ELR (cell line): ENCODE measurements around the gene CD81.

Experiments
- DNase-seq: peaks from one replicate; pipeline ENCODE4 v3.0.0-alpha.2; 2015; ENCODE audit warnings: low read depth

CD81 gene

DNA sequence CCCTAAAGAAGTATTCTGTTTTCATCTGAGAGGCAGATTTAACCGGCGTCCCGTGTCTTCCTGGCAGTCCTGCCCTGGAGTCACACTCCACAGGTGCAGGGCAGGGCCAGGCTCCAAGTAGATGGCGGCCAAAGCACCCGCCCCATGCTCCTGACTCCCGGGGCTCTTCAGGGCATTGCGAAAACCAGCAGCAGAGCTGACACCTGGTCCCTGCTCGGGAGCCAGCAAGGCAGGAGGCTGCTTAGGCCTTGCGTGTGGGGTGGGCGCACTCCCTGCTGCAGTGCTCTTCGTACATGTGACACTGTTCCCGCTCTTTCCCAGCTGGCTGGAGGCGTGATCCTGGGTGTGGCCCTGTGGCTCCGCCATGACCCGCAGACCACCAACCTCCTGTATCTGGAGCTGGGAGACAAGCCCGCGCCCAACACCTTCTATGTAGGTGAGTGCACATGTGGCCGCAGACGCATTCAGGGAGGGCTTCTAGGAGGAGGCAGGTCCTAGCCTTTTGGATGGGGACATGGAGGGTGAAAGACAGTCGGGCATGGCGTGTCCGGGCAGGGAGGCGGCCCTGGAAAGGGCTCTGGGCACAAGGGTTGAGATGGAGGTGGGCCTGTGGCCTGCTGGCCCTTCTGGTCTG, 13.1 kb downstream of the CD81 start:
- DNase-seq = no peak

DNA sequence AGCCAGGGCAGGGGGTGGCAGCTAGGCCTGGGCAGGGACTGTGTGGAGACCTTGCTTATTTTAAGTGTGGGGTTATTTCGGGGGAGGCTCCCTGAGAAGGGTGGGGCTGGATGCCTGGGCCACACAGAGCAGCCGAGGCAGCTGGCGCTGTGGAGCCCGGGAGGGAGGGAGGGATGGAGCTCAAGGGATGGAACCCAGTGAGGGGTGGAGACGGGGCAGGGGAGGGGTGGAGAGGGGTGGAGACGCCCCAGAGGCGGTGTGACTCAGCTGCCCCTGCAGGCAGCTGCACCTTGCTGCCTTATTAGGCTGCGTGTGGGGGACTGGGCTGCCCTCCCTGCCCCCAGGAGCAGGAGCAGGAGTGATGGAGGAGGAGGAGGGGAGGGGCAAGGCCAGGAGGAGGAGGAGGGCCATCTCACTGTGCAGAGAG, 13.6 kb downstream of the CD81 start:
- DNase-seq = peak; percentile 76

DNA sequence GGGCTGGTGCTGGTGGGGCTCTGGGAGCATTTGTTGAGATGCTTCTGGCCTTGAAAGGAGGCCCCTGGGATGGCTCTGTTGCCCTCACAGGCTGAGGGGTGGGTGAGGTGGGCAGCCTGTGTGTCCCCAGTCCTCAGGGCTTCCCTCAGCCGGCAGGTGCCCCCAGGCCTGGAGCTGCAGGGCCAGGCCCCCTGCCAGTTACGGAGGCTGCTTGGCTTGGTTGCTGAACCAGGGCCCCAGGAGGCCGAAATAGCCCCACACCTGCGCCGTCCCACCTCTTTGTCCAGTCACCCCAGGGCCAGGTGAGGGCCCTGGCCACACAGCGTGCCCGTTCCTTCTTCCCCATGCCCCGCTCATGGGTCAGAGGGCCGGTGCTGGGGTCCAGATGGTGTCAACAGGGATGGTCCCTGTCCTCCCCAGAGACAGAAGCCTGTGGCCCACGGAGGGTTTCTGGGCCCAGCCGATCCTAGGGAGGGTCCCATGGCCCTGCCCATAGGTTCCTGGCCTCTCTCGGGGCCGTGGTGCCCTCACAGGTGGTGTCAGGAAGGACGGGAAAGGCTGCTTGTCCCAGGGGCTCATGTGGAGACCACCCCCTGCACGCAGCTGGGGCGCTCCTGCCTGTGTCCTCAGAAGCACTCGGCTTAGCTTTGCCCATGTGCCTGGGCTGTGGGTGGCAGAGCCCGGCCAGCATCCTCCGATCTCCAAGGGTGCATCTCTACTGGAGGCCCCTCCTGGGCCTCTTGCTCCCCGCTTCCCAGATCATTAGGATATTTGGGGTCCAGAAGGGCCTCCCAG, 14.3 kb downstream of the CD81 start:
- DNase-seq = no peak

DNA sequence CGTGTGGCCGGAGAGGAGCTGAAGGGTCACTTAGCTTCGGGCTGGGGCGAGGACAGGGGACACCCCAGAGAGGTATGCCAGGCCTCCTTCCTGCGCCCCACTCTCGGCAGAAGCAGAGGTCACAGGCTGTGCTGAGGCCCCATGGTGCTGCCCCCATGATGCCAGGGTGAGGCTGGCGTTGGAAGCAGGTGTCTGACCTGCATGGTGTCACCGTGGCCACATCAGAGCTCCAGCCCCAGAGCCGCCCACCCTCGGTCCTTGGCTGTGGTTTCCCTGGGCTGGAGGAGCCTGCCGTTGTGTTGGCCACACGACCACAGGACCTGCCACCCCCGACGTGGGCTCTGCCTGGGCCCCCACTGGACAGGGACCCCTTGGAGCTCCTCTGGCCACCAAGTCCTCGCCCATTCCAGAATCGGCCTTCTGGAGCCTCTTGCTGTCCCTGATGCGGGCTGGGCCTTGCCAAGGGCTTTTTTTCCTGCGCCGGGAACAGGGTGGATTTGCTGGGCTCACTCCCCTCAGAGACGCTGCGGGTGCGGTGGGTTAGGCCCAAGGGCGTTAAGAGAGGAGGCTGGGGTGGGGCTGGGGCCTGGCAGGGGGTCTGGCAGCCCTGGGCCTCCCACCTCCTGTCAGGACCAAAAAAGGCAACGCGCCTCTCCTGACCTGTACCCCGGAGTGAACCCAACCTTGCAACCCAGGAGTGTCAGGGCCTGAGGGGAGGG, 15.3 kb downstream of the CD81 start:
- DNase-seq = no peak

DNA sequence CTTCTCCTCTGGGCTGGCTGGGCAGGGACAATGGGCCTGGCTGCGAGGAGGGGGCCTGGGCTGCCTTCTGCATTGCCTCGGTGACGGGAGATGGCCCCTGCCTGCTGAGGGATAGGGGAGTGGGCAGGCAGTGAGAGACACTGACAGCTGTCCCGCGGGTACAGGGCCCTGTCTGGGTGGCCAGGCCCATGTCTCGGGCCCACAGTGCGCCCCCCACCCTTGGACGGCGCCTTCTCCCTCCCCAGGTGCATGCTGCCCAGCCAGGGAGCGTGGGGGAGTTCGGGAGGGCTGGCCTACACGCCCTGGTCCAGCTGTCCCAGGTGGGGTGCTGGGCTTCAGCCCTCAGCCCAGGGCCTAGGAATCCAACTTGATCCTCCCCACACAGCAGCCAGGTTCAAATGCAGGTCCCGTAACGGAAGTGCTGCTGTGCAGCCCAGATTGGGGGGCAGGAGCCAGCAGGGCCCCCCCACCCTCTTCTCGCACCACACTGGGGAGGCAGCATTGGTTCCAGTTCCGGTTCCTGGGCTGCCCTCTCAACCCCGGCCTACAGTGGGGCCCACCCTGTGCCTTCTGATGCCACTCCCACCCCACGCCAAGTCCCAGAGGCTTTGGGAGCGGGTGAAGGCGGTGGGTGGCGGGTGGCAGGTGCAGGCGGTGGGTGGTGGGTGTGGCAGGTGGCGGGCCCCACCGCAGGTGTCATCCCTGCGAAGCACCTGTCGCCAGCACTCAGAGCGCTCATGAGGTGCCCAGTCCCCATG, 16.2 kb downstream of the CD81 start:
- DNase-seq = no peak

DNA sequence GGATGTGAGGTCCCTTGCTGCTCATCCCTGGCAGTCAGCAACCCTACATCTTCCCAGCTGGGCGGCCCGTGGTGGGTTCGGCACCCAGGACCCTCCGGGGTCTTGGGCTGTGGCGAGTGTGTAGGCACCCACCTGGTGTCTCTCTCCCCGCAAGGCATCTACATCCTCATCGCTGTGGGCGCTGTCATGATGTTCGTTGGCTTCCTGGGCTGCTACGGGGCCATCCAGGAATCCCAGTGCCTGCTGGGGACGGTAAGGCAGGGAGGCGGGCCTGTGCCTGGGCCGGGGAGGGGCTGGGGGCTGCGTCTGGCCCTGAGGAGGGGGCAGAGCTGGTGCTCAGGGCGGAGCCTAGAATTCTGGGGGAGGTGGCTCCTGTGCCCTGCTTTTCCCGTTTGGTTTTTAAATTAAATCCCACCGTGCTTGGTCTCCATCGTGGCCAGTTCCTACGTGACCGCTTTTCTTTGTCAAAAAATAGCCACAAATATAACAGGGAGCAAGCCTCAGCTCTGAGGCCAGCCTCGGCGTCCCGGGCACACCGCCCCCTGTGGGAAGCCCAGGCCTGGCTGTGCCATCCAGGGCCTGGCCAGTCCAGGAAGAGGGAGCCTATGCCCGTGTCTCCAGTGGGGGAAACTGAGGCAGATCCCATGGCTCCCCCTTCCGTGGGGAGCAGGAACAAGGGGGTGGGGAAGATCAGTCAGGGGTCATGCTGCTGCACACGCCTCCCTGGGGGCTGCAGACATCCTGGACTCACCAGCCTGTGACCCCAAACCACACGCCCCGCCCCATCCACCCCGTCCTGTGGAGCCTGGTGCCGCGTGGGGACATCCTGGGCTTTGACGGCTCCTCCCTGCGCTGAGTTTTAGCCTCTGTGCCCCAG, 17.1 kb downstream of the CD81 start:
- no peak for DNase-seq

DNA sequence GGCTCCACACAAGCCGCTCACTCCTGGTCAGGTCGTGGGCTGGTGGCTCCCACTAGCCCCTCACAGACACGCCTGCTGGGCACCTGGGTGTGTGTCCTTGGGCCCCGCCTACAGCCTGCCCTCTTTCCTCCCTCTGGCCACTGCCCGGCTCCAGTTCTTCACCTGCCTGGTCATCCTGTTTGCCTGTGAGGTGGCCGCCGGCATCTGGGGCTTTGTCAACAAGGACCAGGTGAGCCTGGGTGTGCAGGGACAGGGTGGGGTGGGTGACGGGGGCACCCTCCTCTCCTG, 17.7 kb downstream of the CD81 start:
- DNase-seq = no peak

DNA sequence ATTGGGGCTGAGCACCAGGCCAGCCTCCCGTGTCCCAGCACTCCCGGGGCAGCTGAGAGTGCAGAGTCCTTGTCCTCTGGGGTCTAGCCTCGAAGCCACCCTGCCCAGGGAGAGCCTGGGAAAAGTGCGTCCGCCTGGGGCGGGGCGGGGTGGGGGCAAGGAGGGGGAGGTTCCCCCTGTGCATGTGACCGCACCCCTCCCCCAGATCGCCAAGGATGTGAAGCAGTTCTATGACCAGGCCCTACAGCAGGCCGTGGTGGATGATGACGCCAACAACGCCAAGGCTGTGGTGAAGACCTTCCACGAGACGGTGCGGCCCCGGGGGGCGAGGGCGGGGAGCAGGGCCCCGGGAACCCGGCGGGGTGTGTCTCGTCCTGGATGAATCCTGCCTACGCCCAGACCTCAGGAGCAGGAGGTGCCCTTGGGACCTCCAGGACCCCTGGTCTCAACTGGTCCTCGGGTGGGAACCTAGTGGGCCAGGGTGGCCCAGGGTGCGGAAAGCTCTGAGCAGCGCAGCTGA, 18.2 kb downstream of the CD81 start:
- no peak for DNase-seq

DNA sequence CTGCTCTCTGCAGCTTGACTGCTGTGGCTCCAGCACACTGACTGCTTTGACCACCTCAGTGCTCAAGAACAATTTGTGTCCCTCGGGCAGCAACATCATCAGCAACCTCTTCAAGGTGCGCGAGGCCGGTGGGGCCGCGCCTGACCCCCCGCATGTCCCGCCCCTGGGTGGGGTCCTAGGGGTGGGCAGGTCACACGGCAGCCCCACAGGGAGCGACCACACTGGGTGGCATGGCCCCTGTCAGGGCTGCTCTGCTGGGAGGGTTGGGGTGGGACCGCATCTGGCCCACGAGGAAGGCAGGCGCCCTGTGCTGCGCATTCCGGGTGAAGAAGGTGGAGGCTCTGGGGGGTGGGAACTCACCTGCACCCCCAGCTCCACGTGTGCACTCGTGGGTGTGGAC, 18.7 kb downstream of the CD81 start:
- no peak for DNase-seq

DNA sequence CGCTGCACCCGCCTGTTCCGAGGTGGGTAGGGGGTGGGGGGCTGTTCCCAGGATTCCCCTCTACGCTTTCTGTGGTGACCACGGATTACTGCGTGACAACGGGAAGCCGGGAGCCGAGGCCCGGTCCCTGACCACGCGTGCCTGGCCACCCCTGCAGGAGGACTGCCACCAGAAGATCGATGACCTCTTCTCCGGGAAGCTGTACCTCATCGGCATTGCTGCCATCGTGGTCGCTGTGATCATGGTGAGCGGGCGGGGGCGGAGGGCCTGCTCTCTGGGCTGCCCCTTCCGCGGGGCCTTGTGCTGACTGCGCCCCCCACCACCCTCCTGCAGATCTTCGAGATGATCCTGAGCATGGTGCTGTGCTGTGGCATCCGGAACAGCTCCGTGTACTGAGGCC, 19.4 kb downstream of the CD81 start:
- no peak for DNase-seq

DNA sequence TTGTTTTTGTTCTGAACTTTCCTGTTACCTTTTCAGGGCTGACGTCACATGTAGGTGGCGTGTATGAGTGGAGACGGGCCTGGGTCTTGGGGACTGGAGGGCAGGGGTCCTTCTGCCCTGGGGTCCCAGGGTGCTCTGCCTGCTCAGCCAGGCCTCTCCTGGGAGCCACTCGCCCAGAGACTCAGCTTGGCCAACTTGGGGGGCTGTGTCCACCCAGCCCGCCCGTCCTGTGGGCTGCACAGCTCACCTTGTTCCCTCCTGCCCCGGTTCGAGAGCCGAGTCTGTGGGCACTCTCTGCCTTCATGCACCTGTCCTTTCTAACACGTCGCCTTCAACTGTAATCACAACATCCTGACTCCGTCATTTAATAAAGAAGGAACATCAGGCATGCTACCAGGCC, 19.9 kb downstream of the CD81 start:
- DNase-seq = no peak

DNA sequence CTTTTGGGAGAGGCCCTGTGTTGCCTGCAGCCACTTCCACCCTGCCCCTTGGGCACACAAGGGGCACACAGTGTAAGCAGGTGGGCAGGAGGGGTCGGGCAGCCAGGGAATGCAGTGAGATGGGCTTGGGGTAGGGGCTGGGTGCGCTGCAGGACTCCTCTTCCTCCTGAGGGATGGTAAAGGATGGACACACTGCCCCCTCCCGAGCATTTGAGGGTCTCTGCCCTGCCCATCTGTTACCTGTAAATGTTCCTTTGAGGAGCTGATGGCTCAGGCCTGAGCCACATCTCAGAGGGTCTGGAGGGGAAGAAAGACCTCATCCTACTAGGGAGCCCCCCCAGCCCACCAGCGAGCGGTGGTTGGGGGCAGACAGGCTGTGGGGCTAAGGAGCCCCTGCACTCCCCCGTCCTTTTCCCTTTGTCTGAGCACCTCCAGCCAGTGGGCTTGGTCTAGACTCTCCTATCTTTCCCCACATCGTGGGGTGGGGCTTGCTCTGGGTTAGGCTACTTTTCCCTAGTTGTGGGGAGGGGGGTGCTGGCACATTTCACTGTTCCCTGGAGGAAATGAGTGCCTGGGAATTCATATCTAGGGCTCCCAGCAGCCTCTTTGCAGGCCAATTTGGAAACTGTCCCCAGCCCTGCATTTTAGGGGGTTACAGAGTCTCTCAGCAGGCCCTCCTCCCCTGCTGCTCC, 21.7 kb downstream of the CD81 start:
- no peak for DNase-seq

DNA sequence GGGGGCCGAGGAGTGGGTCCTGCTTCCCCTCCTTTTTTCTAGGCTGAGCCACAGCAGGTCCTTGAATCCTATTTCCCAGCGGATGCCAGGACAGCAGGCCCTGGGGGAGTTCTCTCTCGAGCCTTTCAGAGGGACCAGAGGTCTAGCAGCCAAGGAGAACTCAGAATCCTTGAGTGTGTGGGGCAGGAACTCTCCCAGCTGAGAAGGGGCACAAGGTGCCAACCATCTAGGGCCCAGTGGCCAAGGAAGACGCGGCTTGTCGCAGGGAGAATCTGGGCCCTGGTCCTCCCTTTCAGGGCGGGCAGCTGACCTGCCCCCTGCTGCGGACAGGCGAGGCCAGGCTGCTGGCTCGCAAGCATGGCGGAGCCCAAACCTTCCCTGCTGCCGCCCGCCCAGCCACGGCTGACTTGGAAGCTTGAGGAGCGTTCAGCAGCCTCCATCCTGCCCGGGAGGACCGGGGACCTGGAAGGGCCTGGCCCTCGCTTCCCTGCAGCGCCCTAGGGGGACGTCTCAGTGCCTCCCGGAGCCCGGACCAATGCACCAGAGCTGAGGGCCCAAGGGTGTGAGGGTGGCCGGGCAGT, 22.5 kb downstream of the CD81 start:
- no peak for DNase-seq

DNA sequence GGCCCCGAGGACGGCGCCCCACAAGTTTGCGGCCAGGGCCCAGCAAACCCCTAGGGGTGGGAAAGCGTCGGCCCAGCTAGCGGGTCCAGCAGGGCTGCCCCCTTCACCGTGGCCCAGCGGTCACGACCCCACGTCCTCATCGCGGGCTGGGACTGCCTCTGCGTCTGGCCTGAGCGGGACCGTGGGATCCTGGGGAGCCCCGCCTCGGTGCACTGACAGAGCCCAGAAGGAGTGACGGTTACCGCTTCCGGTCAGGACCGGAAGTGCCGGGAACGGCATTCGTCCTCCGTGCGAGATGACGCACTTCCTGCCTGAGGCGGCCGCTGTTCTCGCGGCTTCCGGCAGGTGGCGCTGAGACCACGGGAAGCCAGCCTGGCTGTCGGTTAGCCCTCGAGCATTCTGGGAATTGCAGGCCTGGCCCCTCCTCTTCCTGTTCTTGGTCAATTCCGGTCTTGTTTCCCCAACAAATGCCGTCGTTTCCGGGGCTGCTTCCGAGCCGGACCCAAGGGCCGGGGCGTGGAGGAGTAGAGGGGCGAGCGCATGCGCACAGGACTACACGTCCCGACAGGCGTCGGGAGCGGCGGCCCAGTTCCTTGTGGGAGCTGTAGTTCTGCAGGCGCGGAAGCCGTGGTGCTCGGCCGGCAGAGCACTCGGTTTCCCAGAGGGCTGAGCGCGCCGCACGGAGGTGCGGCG, 23.1 kb downstream of the CD81 start, which contains the start of gene TSSC4:
TSSC4 (plus strand) TSS at position 682 of the 693 bp plus-strand sequence. CDS start 1,884 bp downstream, outside the sequence.
- DNase-seq = peak; percentile 100

DNA sequence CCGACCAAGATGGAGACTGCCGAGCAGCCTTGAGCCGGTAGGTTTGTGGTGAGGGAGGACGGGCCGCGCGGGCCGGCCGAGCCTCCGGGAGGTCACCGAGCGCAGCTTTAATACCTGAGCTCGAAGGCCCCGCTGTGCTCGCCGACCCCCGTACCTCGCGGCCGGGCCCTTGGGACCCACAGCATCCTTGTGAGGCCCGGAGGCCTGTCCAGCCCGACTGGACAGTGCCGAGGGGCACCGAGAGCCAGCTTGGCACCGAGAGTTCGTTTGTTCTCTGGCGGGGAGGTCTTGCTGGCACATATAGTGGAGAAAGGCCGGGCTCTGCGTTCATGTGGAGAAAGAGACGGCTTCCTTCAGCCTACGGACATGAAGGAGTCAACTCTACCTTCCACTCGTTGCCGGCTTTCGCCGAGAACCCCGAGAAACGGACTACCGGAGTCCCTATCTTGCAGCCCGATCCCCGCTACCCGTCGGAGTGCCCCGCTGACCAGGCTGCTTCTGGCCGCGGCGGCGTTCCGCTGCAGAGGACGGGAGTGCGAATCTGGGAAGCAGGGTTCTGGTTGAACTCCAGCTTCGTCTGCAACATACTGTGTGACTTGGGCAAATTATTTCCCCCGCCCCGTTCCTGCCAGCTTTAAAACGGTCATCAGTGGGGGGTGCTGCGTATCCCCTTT, 23.8 kb downstream of the CD81 start:
- peak; percentile 25 for DNase-seq

DNA sequence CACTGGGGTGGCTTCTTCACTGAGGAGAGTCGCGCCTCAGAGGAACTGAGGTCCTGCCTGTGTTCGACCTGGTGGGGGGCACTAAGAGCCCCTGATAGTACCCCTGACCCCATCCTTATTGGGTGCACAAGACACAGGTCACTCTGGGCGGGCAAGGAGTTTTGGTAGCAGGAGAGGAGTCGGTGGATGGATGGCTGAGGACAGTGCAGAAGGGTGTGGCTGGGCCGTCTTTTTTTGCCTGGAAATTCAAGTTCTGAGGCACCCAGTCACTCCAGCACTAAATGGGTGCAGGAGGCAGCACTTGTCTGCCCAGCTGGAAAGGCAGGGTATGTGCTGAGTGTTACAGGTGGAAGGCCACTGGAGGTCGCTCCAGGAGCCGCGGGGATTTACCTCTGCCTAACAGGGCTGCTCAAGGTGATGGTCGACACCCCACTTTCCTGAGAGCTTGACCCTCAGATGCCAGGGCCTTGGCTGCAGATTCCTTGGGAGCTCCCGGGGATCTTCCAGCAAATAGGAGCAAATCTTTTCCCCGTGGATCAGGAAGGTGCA, 24.4 kb downstream of the CD81 start:
- no peak for DNase-seq

DNA sequence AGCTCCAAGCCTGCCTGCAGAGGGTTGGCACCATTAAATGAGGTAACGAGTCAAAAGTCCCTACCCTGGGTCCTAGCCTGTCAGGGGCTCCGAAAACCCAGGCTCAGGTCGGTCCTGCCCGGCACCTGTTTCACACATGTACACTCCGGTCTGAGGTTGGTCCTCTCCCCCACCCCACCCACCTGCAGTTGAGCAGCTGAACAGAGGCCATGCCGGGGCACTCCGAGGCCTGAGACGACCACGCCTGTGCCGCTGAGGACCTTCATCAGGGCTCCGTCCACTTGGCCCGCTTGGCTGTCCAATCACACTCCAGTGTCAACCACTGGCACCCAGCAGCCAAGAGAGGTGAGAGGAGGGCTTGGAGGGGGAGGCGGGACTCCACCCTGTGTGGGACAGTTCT, 25.0 kb downstream of the CD81 start:
- DNase-seq = no peak

DNA sequence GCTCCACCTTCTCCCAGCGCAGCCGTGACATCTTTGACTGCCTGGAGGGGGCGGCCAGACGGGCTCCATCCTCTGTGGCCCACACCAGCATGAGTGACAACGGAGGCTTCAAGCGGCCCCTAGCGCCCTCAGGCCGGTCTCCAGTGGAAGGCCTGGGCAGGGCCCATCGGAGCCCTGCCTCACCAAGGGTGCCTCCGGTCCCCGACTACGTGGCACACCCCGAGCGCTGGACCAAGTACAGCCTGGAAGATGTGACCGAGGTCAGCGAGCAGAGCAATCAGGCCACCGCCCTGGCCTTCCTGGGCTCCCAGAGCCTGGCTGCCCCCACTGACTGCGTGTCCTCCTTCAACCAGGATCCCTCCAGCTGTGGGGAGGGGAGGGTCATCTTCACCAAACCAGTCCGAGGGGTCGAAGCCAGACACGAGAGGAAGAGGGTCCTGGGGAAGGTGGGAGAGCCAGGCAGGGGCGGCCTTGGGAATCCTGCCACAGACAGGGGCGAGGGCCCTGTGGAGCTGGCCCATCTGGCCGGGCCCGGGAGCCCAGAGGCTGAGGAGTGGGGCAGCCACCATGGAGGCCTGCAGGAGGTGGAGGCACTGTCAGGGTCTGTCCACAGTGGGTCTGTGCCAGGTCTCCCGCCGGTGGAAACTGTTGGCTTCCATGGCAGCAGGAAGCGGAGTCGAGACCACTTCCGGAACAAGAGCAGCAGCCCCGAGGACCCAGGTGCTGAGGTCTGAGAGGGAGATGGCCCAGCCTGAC, 26.0 kb downstream of the CD81 start:
- no peak for DNase-seq
